H1 (cell line): Measurements from ENCODE around the gene ATG2B. TPM values are rescaled to one million over a fixed set of nuclear protein-coding genes. Genes with fewer than 3 reads are reported as not detected.

Source experiments
- CTCF ChIA-PET: fragments of 300-600 bp; sonication (Branson Sonifier 250); formaldehyde crosslinking; loops from one replicate; lab custom pipeline; 2021; ENCODE audit not compliant: partially characterized antibody; lab: Charles Lee
- POLR2A ChIA-PET: fragments of 300-600 bp; sonication (Branson Sonifier 250); formaldehyde crosslinking; loops from one replicate; lab custom pipeline; 2021; ENCODE audit warnings: inconsistent platforms; ENCODE audit not compliant: partially characterized antibody; lab: Charles Lee
- DNase-seq, 2 experiments: peaks; one replicate each; pipeline versions ENCODE4 v3.0.0 to v3.0.0-alpha.2; 2010 to 2022; ENCODE audit warnings: low spot score in 2 of 2, low read depth in 1 of 2, mixed read lengths in 1 of 2
- FAIRE-seq: peaks from 2 replicates; lab custom pipeline; 2011; peaks lifted over from hg19 to GRCh38; lab: Jason Lieb, UNC
- H2AFZ ChIP-seq: 2 replicates; pipeline ENCODE4 v1.8.1; 2012; ENCODE audit warnings: low read length, inconsistent platforms
- H2AK5ac ChIP-seq: 2 replicates; pipeline ENCODE4 v1.6.1; 2013; ENCODE audit warnings: low read depth, low read length
- H2BK120ac ChIP-seq: replicated peaks from 2 replicates; pipeline ENCODE3; 2013; ENCODE audit warnings: low read depth, low read length, inconsistent platforms
- H2BK12ac ChIP-seq: 2 replicates; pipeline ENCODE4 v1.6.1; 2013; ENCODE audit warnings: low read depth, low read length
- H2BK15ac ChIP-seq: 2 replicates; pipeline ENCODE4 v1.6.1; 2013; ENCODE audit warnings: low read length
- H2BK20ac ChIP-seq: 2 replicates; pipeline ENCODE4 v1.6.1; 2013; ENCODE audit warnings: low read length
- H2BK5ac ChIP-seq: 2 replicates; pipeline ENCODE4 v1.6.1; 2013; ENCODE audit warnings: low read depth, low read length
- H3K14ac ChIP-seq: 2 replicates; pipeline ENCODE4 v1.6.1; 2013; ENCODE audit warnings: inconsistent platforms; ENCODE audit not compliant: insufficient read length
- H3K18ac ChIP-seq: 2 replicates; pipeline ENCODE4 v1.6.1; 2013; ENCODE audit warnings: low read length; ENCODE audit errors: extremely low read depth
- H3K23ac ChIP-seq: 2 replicates; pipeline ENCODE4 v1.6.1; 2013; ENCODE audit warnings: inconsistent platforms; ENCODE audit not compliant: insufficient read length
- H3K23me2 ChIP-seq: 2 replicates; pipeline ENCODE4 v1.6.1; 2013; ENCODE audit warnings: low read depth, low read length
- H3K27ac ChIP-seq: 2 replicates; pipeline ENCODE4 v1.6.1; 2011; ENCODE audit warnings: low read depth, low read length, inconsistent platforms
- H3K27me3 ChIP-seq, 4 experiments: replicated peaks in 1 of 4; 1 replicate in 1 of 4; 2 replicates in 3 of 4; pipeline versions ENCODE4 v1.6.1 to v1.8.1; 2011 to 2013; ENCODE audit warnings: low read length in 3 of 4, mild to moderate bottlenecking in 3 of 4, inconsistent platforms in 2 of 4, mixed read lengths in 2 of 4, moderate library complexity in 1 of 4; ENCODE audit not compliant: control insufficient read depth in 3 of 4, insufficient read depth in 3 of 4; ENCODE audit errors: extremely low read depth in 1 of 4
- H3K36me3 ChIP-seq, 4 experiments: 2 replicates each; pipeline versions ENCODE4 v1.6.1 to v1.8.1; 2011 to 2013; ENCODE audit warnings: mild to moderate bottlenecking in 4 of 4, low read length in 3 of 4, moderate library complexity in 2 of 4, control low read depth in 1 of 4, inconsistent platforms in 1 of 4; ENCODE audit not compliant: insufficient read depth in 4 of 4, control insufficient read depth in 2 of 4
- H3K4ac ChIP-seq: replicated peaks from 2 replicates; pipeline ENCODE3; 2013; ENCODE audit warnings: low read length, low read depth, mixed read lengths, inconsistent platforms; ENCODE audit not compliant: insufficient read length
- H3K4me1 ChIP-seq, 4 experiments: replicated peaks in 1 of 4; 1 replicate in 1 of 4; 2 replicates in 3 of 4; pipeline versions ENCODE4 v1.6.1 to v1.8.1; 2011 to 2013; ENCODE audit warnings: low read length in 3 of 4, inconsistent platforms in 2 of 4, mixed read lengths in 1 of 4; ENCODE audit not compliant: insufficient read depth in 4 of 4, control insufficient read depth in 3 of 4
- H3K4me2 ChIP-seq, 2 experiments: 2 replicates each; pipeline versions ENCODE4 v1.6.1 to v1.8.1; 2011 to 2013; ENCODE audit warnings: low read depth in 2 of 2, low read length in 2 of 2, control low read depth in 1 of 2, inconsistent platforms in 1 of 2, mild to moderate bottlenecking in 1 of 2; ENCODE audit not compliant: insufficient read depth in 1 of 2
- H3K4me3 ChIP-seq, 4 experiments: fragments of 200-600, 300-600 bp in 1 of 4; sonication (generic), shearing (Covaris generic), sonication (Bioruptor Twin) in 1 of 4; 2 replicates each; pipeline versions ENCODE4 v1.5.1 to v1.8.1; 2011 to 2016; ENCODE audit warnings: low read length in 4 of 4, low read depth in 3 of 4, control low read depth in 2 of 4, inconsistent platforms in 2 of 4, mild to moderate bottlenecking in 2 of 4, mixed read lengths in 1 of 4, moderate library complexity in 1 of 4; ENCODE audit not compliant: insufficient read depth in 2 of 4; ENCODE audit errors: extremely low read depth in 1 of 4
- H3K56ac ChIP-seq: replicated peaks from 2 replicates; pipeline ENCODE3; 2013; ENCODE audit warnings: low read depth, mild to moderate bottlenecking, mixed read lengths, low read length, inconsistent platforms; ENCODE audit not compliant: insufficient read length
- H3K79me1 ChIP-seq: 2 replicates; pipeline ENCODE4 v1.6.1; 2013; ENCODE audit warnings: low read depth, low read length, control low read depth
- H3K79me2 ChIP-seq, 2 experiments: 2 replicates each; pipeline versions ENCODE4 v1.6.1 to v1.8.1; 2012 to 2013; ENCODE audit warnings: low read length in 2 of 2, mild to moderate bottlenecking in 2 of 2, inconsistent platforms in 1 of 2; ENCODE audit not compliant: insufficient read depth in 2 of 2, control insufficient read depth in 1 of 2
- H3K9ac ChIP-seq, 4 experiments: replicated peaks in 1 of 4; 1 replicate in 1 of 4; 2 replicates in 3 of 4; pipeline versions ENCODE4 v1.6.1 to v1.8.1; 2011 to 2013; ENCODE audit warnings: low read depth in 3 of 4, low read length in 3 of 4, control low read depth in 2 of 4, mild to moderate bottlenecking in 2 of 4, moderate library complexity in 2 of 4, inconsistent platforms in 1 of 4; ENCODE audit errors: extremely low read depth in 1 of 4
- H3K9me3 ChIP-seq, 2 experiments: 2 replicates each; pipeline versions ENCODE4 v1.6.1 to v1.8.1; 2012 to 2013; ENCODE audit warnings: mild to moderate bottlenecking in 2 of 2, moderate library complexity in 2 of 2, control low read depth in 1 of 2, inconsistent platforms in 1 of 2, low read depth in 1 of 2, low read length in 1 of 2, mixed read lengths in 1 of 2; ENCODE audit not compliant: insufficient read depth in 2 of 2
- H4K20me1 ChIP-seq, 2 experiments: replicated peaks in 1 of 2; 2 replicates each; pipeline versions ENCODE3 to v1.8.1; 2011 to 2013; ENCODE audit warnings: inconsistent platforms in 2 of 2, low read length in 2 of 2, mild to moderate bottlenecking in 1 of 2; ENCODE audit not compliant: insufficient read depth in 2 of 2, control insufficient read depth in 1 of 2
- H4K5ac ChIP-seq: 2 replicates; pipeline ENCODE4 v1.6.1; 2013; ENCODE audit warnings: low read length, low read depth, mixed read lengths, inconsistent platforms; ENCODE audit not compliant: insufficient read length
- H4K8ac ChIP-seq: 2 replicates; pipeline ENCODE4 v1.8.0; 2013; ENCODE audit warnings: mild to moderate bottlenecking, moderate library complexity, low read length, inconsistent platforms; ENCODE audit not compliant: insufficient read depth; ENCODE audit errors: extremely low read depth
- H4K91ac ChIP-seq: replicated peaks from 2 replicates; pipeline ENCODE3; 2013; ENCODE audit warnings: low read length, mixed read lengths, inconsistent platforms; ENCODE audit not compliant: insufficient read length
- GTF2F1 ChIP-seq: IDR thresholded peaks from 2 replicates; pipeline ENCODE4 v1.6.1; 2012; ENCODE audit warnings: low read depth, low read length, improper control_type of control experiment, borderline replicate concordance
- JUND ChIP-seq: IDR thresholded peaks from 2 replicates; pipeline ENCODE4 v1.6.1; 2011; ENCODE audit warnings: mild to moderate bottlenecking, improper control_type of control experiment, low read length
- KDM4A ChIP-seq: IDR thresholded peaks from one replicate; pipeline ENCODE4 v1.7.1; 2012; ENCODE audit warnings: low read depth, mild to moderate bottlenecking, moderate library complexity, low read length, inconsistent platforms; ENCODE audit not compliant: severe bottlenecking
- WGBS, 2 experiments: shearing (Covaris generic) in 1 of 2; methylation state at CpG; one replicate each; pipeline versions ENCODE4 v1.1.6 to v1.1.7; 2013 to 2015; ENCODE audit warnings: low lambda C conversion rate in 2 of 2, mixed read lengths in 2 of 2, inconsistent platforms in 1 of 2, low coverage in 1 of 2, missing lambda C conversion rate in 1 of 2; ENCODE audit not compliant: insufficient replicate concordance in 2 of 2, insufficient coverage in 1 of 2, insufficient read length in 1 of 2; ENCODE audit errors: extremely low coverage in 1 of 2, missing lambda C conversion rate in 1 of 2; 5-methylcytosine and 5-hydroxymethylcytosine counted together
- polyA plus RNA-seq, 7 experiments: library from polyadenylated mRNA; depleted of rRNA in 3 of 7; stranded (reverse) in 5 of 7; unstranded in 2 of 7; fragments of >200 nt in 5 of 7; fragments of 200-250 nt in 2 of 7; gene quantifications; 1 replicate in 5 of 7; 2 replicates in 1 of 7; 4 replicates in 1 of 7; pipeline versions ENCODE4 v1.2.1 to v1.2.3, GENCODE V29; 2011 to 2013; ENCODE audit warnings: missing spikeins in 2 of 7, mixed read lengths in 2 of 7
- total RNA-seq: library from RNA; stranded (reverse); fragmentation: NEBNext Ultra II Directional; extraction: Animal tissue kit (Norgen Biotek cat#: 25700); gene quantifications from 2 replicates; pipeline ENCODE4 v1.2.1, GENCODE V29; 2021

Gene ATG2B
- total and polyA plus RNA-seq, 2 of the 8 experiments (the other 6 are each of a cell fraction or from before 2014, with no cell fraction given), result 4.6 to 14.4 TPM

GRCh38 chr14:96349286-96350075 lies 13.7 kb downstream of the ATG2B start:
- POLR2A ChIA-PET, result no interaction called here
- Histone ChIP-seq H3K4me1 (peaks cover 0 to 5% (median 2%) of the 10 kb centered on the region in 4 experiments; a peak in 1 of 7 replicates), H2BK120ac (no peak overlapping the region), H3K23ac (no peak overlapping the region), H3K79me1 (peaks cover 2% of the 10 kb centered on the region; the same call in 1 of the 2 replicates), H4K20me1 (no peaks in the 10 kb centered on the region), H3K36me3 (no peaks in the 10 kb centered on the region; a peak in 1 of 8 replicates), H4K8ac (no peak overlapping the region), H3K4me2 (peak overlapping the region; percentile 26 to 36; a peak in 3 of 4 replicates), H2BK12ac (peak overlapping the region; percentile 64; the same call in 1 of the 2 replicates), H2BK5ac (no peak overlapping the region; the same call in 1 of the 2 replicates), H3K9me3 (no peaks in the 10 kb centered on the region), H2BK20ac (no peak overlapping the region), H3K9ac (no peak overlapping the region), H4K5ac (no peak overlapping the region), H2AFZ (no peak overlapping the region), H2BK15ac (no peak overlapping the region), H3K23me2 (no peaks in the 10 kb centered on the region), H3K56ac (no peak overlapping the region), H3K27ac (no peak overlapping the region), H3K14ac (no peak overlapping the region), H3K79me2 (peaks cover 0 to 36% of the 10 kb centered on the region in 2 experiments; a peak in 2 of 4 replicates), H3K18ac (0 out of 2 replicates have a peak overlapping the region, but pooled peaks have one; percentile 29), H3K4me3 (no peak overlapping the region), H3K27me3 (no peaks in the 10 kb centered on the region), H3K4ac (no peak overlapping the region), H2AK5ac (peak overlapping the region; percentile 28; the same call in 1 of the 2 replicates), H4K91ac (no peak overlapping the region)
- WGBS, 2 experiments, result 77% methylated on average over 7 of the region's 7 CpGs; no CpG with 5 or more reads in 1 of the 2 experiments
- CTCF ChIA-PET, result no interaction called here
- DNase-seq (no peak), FAIRE-seq (no peak)
- TF ChIP-seq JUND (peak; percentile 84; the same call in 1 of the 2 replicates), KDM4A (peak; percentile 30), GTF2F1 (no peak)
